ENCODE results near the gene CCDC85C. TPM values are rescaled to one million over a fixed set of nuclear protein-coding genes. Genes with fewer than 3 reads are reported as not detected.

CCDC85C gene
- total RNA-seq, 4 donors from 2014 or later = 0.88 to 56.3 (median 13.6) TPM

DNA sequence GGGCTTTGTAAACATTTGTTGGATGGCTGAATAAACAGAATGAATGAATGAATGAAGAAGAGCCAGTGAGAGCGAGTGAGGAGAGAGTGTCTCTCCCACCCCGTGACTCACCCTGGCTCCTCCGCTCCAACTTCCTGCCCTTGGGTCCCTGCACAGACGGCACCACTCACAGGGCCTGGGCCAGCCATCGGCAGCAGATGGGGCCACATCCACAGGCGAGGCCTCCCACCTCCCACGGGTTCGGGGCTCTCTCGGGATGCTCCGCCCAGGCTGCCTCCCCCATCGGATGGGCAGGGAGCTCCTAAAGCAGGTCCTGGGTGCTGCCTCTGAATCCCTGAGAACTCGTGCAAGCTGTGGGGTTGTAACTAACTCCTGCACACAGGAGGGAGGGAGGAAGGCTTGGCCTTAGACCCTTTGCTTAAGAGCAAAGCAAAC lies 81.5 kb downstream of the CCDC85C start:
- DNase-seq = peak; percentile 63 to 68
- H3K27ac ChIP-seq = peak overlapping the region; percentile 82 to 84

DNA sequence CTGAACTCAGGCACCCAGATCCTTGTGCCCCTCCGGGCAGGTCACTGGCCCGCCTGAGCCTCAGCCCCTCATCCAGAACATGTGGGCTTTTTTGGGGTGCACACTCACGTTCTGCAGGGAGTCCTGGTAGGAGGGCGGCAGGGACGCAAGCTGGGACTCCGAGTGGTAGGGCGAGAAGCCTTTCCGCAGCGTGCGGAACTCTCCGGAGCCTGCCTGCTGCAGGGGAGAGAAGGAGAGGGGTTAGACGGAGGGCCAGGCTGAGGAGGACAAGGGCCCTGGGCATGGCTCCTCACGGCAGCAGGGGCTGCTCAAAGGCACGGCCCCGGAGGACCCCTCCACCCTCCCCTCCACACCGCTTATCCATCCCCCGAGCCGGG lies 82.0 kb downstream of the CCDC85C start:
- intact Hi-C loops (cut with DNase I; ENCODE audit: low total_unique reads) = loop anchor here (10.0 kb wide), 1 partner anchor 83 kb away; the partner anchor contains the start of gene CCDC85C
- Histone ChIP-seq H3K9me3 (no peaks in the 10 kb centered on the region), H3K4me3 (no peak overlapping the region), H3K36me3 (no peaks in the 10 kb centered on the region), H3K27ac (peak overlapping the region; percentile 82 to 84), H3K27me3 (no peaks in the 10 kb centered on the region), H3K4me1 (peaks cover 0 to 20% of the 10 kb centered on the region in 2 donors)
- no peak for DNase-seq
- TF ChIP-seq POLR2A (IDR thresholded peaks at IDR 0.05) = no peak
- TF ChIP-seq, protein P1, sequence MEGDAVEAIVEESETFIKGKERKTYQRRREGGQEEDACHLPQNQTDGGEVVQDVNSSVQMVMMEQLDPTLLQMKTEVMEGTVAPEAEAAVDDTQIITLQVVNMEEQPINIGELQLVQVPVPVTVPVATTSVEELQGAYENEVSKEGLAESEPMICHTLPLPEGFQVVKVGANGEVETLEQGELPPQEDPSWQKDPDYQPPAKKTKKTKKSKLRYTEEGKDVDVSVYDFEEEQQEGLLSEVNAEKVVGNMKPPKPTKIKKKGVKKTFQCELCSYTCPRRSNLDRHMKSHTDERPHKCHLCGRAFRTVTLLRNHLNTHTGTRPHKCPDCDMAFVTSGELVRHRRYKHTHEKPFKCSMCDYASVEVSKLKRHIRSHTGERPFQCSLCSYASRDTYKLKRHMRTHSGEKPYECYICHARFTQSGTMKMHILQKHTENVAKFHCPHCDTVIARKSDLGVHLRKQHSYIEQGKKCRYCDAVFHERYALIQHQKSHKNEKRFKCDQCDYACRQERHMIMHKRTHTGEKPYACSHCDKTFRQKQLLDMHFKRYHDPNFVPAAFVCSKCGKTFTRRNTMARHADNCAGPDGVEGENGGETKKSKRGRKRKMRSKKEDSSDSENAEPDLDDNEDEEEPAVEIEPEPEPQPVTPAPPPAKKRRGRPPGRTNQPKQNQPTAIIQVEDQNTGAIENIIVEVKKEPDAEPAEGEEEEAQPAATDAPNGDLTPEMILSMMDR (IDR thresholded peaks at IDR 0.05) = no peak

More for the DNA sequence above, 81.5 kb downstream of the CCDC85C start:
- peaks cover 0 to 20% of the 10 kb centered on the region in 2 donors for H3K4me1 ChIP-seq
- H3K27me3 ChIP-seq = no peaks in the 10 kb centered on the region
- no peak for TF ChIP-seq POLR2A (IDR thresholded peaks at IDR 0.05)
- TF ChIP-seq, protein P1 (IDR thresholded peaks at IDR 0.05) = no peak
- intact Hi-C loops (cut with DNase I; ENCODE audit: low total_unique reads) = loop anchor here (10.0 kb wide), 1 partner anchor 82 kb away; the partner anchor contains the start of gene CCDC85C
- no peaks in the 10 kb centered on the region for H3K36me3 ChIP-seq
- H3K9me3 ChIP-seq = no peaks in the 10 kb centered on the region
- no peak overlapping the region for H3K4me3 ChIP-seq

DNA sequence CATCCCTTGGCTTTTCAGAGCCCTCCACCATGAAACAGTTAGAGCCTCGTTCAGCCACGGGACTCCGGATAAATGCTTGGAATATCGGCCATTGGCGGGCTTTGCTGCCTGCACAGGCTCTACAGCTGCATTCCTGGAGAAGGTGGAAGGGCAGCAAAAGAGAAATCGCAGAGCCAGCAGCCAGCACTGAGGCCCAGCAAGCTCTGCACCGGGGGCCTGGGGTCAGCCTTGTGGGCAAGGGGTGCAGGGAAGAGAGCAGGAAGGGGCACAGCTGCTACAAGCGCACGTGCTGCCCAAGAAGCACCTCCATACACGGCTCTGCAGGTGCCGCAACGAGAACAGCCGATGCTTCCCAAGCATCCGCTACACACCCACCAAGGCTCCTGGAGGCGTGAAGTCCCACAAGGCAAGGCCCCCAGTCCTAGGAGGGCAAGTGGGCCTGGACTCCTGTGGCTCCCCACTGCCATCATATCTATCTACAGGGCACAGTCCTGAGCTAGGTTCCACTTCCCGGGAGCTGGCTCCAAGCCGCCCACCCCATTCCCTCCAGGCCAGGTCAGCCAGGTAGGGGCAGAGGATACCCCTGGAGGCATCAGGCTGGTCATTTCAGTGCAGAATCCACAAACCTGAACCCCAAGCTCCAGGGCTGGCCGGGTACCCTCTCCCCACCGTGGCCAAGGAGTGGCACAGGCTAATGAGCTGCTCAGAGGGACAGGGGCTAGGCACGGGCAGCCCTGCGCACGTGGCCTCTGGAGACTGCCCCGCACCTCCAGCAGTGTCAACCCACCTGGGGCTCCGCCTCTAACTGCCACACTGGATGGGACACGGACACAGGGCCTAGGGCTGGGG lies 82.6 kb downstream of the CCDC85C start:
- Histone ChIP-seq H3K27me3 (no peaks in the 10 kb centered on the region), H3K27ac (peak overlapping the region; percentile 82 to 84), H3K36me3 (no peaks in the 10 kb centered on the region), H3K9me3 (no peaks in the 10 kb centered on the region), H3K4me3 (no peak overlapping the region), H3K4me1 (peaks cover 0 to 20% of the 10 kb centered on the region in 2 donors)
- DNase-seq = no peak
- TF ChIP-seq, protein P1 (IDR thresholded peaks at IDR 0.05) = no peak
- no peak for TF ChIP-seq POLR2A (IDR thresholded peaks at IDR 0.05)
- intact Hi-C loops (cut with DNase I; ENCODE audit: low total_unique reads) = loop anchor here (10.0 kb wide), 1 partner anchor 83 kb away; the partner anchor contains the start of gene CCDC85C

DNA sequence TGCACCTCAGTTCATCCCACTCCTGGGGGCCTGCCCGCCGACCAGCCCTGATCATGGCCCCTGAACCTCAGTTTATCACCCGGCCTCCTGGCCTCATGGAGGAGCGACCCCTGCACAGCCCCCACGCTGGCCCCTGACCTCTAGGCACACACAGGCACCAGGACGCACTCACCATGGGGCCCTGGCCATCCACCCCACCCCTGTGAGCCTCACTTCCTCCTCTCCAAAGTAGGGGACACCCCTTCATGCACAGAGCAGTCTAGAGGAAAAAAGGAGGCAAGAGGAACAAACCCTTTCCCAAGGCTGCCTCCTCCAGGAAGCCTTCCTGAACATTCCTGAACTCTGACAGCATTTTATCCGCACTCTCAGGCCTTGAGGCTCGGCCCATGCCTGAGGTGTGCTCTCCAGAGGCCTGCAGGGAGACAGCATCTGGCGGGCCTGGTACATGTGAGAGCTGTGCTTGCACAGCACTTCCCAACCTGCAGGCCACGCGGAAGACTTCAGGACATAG lies 83.4 kb downstream of the CCDC85C start:
- H3K9me3 ChIP-seq = no peaks in the 10 kb centered on the region
- DNase-seq = no peak
- H3K4me1 ChIP-seq = peaks cover 0 to 20% of the 10 kb centered on the region in 2 donors
- H3K36me3 ChIP-seq = no peaks in the 10 kb centered on the region
- intact Hi-C loops (cut with DNase I; ENCODE audit: low total_unique reads) = loop anchor here (10.0 kb wide), 1 partner anchor 84 kb away; the partner anchor contains the start of gene CCDC85C
- no peaks in the 10 kb centered on the region for H3K27me3 ChIP-seq
- no peak for TF ChIP-seq POLR2A (IDR thresholded peaks at IDR 0.05)
- TF ChIP-seq, protein P1 (IDR thresholded peaks at IDR 0.05) = no peak
- H3K27ac ChIP-seq = no peak overlapping the region
- no peak overlapping the region for H3K4me3 ChIP-seq
